A549 (cell line): ENCODE data around the gene FOXB2. TPM values are rescaled to one million over a fixed set of nuclear protein-coding genes. Genes with fewer than 3 reads are reported as not detected.

Experiments used
- ATAC-seq, 2 experiments: fragments of 200-7000 bp in 1 of 2; fragments of >200 bp in 1 of 2; cut with Nextera tagmentation in 1 of 2; cut with Tn5 transposase in 1 of 2; 3 replicates each; pipeline versions ENCODE4 v1.8.0 to v1.9.1; 2018 to 2020; ENCODE audit warnings: mild to moderate bottlenecking in 1 of 2, moderate library complexity in 1 of 2
- CTCF ChIA-PET: fragments of 300-600 bp; sonication (Branson Sonifier 250); formaldehyde crosslinking; extraction: SDS; loops from one replicate; lab custom pipeline; 2021; ENCODE audit warnings: antibody characterized with exemption, inconsistent platforms; lab: Yijun Ruan, JAX
- POLR2A ChIA-PET: fragments of 350-600 bp; formaldehyde crosslinking; extraction: SDS; loops from one replicate; lab custom pipeline; 2021; ENCODE audit warnings: antibody characterized with exemption, inconsistent platforms; lab: Yijun Ruan, JAX
- DNase-seq, 2 experiments: peaks; one replicate each; pipeline versions ENCODE4 v3.0.0 to v3.0.0-alpha.2; 2011 to 2016; ENCODE audit warnings: low read depth in 1 of 2, low spot score in 1 of 2
- FAIRE-seq: peaks from 2 replicates; lab custom pipeline; 2011; peaks lifted over from hg19 to GRCh38; lab: Jason Lieb, UNC
- H3K27ac ChIP-seq, 2 experiments: fragments of >200 bp; sonication (Bioruptor Twin); formaldehyde crosslinking; 3 replicates each; pipeline ENCODE4 v1.5.1; 2016 to 2017
- H3K4me1 ChIP-seq: fragments of >200 bp; sonication (Bioruptor Twin); formaldehyde crosslinking; 3 replicates; pipeline ENCODE4 v1.6.1; 2016
- H3K4me2 ChIP-seq: fragments of >200 bp; sonication (Bioruptor Twin); formaldehyde crosslinking; 3 replicates; pipeline ENCODE4 v1.6.1; 2016
- H3K4me3 ChIP-seq: fragments of >200 bp; sonication (Bioruptor Twin); formaldehyde crosslinking; 3 replicates; pipeline ENCODE4 v1.5.1; 2016
- H3K9me3 ChIP-seq: fragments of >200 bp; sonication (Bioruptor Twin); formaldehyde crosslinking; 3 replicates; pipeline ENCODE4 v1.6.1; 2016
- ATOH8 ChIP-seq: fragments of 250-450 bp; sonication (Bioruptor Pico); IDR thresholded peaks from 2 replicates; pipeline ENCODE4 v1.5.0; 2020; ENCODE audit warnings: low read depth, mild to moderate bottlenecking, moderate library complexity
- BHLHE40 ChIP-seq: IDR thresholded peaks from 2 replicates; pipeline ENCODE4 v1.6.1; 2012; ENCODE audit warnings: low read depth, low read length, inconsistent platforms
- CBX2 ChIP-seq: fragments of 200-600 bp; sonication (generic); IDR thresholded peaks from 2 replicates; pipeline ENCODE4 v1.6.1; 2016; ENCODE audit warnings: low read depth, mild to moderate bottlenecking, borderline replicate concordance
- CHD2 ChIP-seq: fragments of 150-350 bp; IDR thresholded peaks from 2 replicates; pipeline ENCODE4 v1.6.1; 2014; ENCODE audit warnings: low read length; ENCODE audit not compliant: partially characterized antibody
- CTCF ChIP-seq: fragments of >200 bp; sonication (Bioruptor Twin); formaldehyde crosslinking; IDR thresholded peaks from 3 replicates; pipeline ENCODE4 v1.5.1; 2016
- EP300 ChIP-seq, 2 experiments: fragments of >200 bp; sonication (Bioruptor Twin); formaldehyde crosslinking; IDR thresholded peaks; 2 replicates in 1 of 2; 3 replicates in 1 of 2; pipeline ENCODE4 v1.6.1; 2016 to 2017
- FOSB ChIP-seq: fragments of 250-450 bp; sonication (Bioruptor Pico); IDR thresholded peaks from 2 replicates; pipeline ENCODE4 v1.5.0; 2020; ENCODE audit warnings: mild to moderate bottlenecking, moderate library complexity
- FOSL2 ChIP-seq, 2 experiments: fragments of 450-650 bp in 1 of 2; fragments of >200 bp in 1 of 2; sonication (Bioruptor Twin) in 1 of 2; formaldehyde crosslinking; IDR thresholded peaks; 2 replicates each; pipeline versions ENCODE4 v1.5.0 to v1.6.1; 2016 to 2020; ENCODE audit warnings: mild to moderate bottlenecking in 1 of 2, moderate library complexity in 1 of 2
- FOXS1 ChIP-seq: fragments of 250-450 bp; sonication (Bioruptor Pico); IDR thresholded peaks from 2 replicates; pipeline ENCODE4 v1.5.0; 2020; ENCODE audit warnings: mild to moderate bottlenecking, moderate library complexity
- GATA3 ChIP-seq: IDR thresholded peaks from 2 replicates; pipeline ENCODE4 v1.6.1; 2012; ENCODE audit warnings: borderline replicate concordance
- HEYL ChIP-seq: fragments of 250-450 bp; sonication (Bioruptor Pico); IDR thresholded peaks from 2 replicates; pipeline ENCODE4 v1.8.0; 2021; ENCODE audit warnings: mild to moderate bottlenecking, moderate library complexity
- HOXA7 ChIP-seq: fragments of 250-450 bp; sonication (Bioruptor Pico); IDR thresholded peaks from 2 replicates; pipeline ENCODE4 v1.5.0; 2020; ENCODE audit warnings: mild to moderate bottlenecking, moderate library complexity
- HOXB5 ChIP-seq: fragments of 250-450 bp; sonication (Bioruptor Pico); IDR thresholded peaks from 2 replicates; pipeline ENCODE4 v1.5.0; 2020; ENCODE audit warnings: mild to moderate bottlenecking, moderate library complexity
- MAZ ChIP-seq: fragments of 150-350 bp; IDR thresholded peaks from 2 replicates; pipeline ENCODE4 v1.6.1; 2014; ENCODE audit warnings: antibody characterized with exemption, low read depth, low read length, borderline replicate concordance
- NFE2L2 ChIP-seq: fragments of 150-350 bp; conservative IDR thresholded peaks from 2 replicates; pipeline ENCODE4 v1.6.1; 2014; ENCODE audit warnings: low read length
- NR3C1 ChIP-seq: fragments of >200 bp; sonication (Bioruptor Twin); formaldehyde crosslinking; IDR thresholded peaks from 3 replicates; pipeline ENCODE4 v1.6.1; 2017
- POLR2AphosphoS2 ChIP-seq: conservative IDR thresholded peaks from 2 replicates; pipeline ENCODE4 v1.6.1; 2012; ENCODE audit warnings: low read length, improper control_type of control experiment, inconsistent platforms
- RCOR1 ChIP-seq: fragments of 150-350 bp; IDR thresholded peaks from 2 replicates; pipeline ENCODE4 v1.6.1; 2014; ENCODE audit warnings: antibody characterized with exemption, low read length, low read depth
- REST ChIP-seq: fragments of 200-600 bp; sonication (generic); IDR thresholded peaks from 2 replicates; pipeline ENCODE4 v1.6.1; 2016; ENCODE audit warnings: antibody characterized with exemption, mild to moderate bottlenecking, moderate library complexity
- SMC3 ChIP-seq: fragments of >200 bp; sonication (Bioruptor Twin); formaldehyde crosslinking; IDR thresholded peaks from 3 replicates; pipeline ENCODE4 v1.6.1; 2018; ENCODE audit warnings: inconsistent platforms
- ZNF302 ChIP-seq: fragments of 250-450 bp; sonication (Bioruptor Pico); IDR thresholded peaks from 2 replicates; pipeline ENCODE4 v1.9.0; 2021; ENCODE audit warnings: inconsistent platforms, mild to moderate bottlenecking, moderate library complexity
- WGBS: methylation state at CpG from one replicate; pipeline ENCODE4 v1.1.6; 2017; ENCODE audit errors: missing lambda C conversion rate; 5-methylcytosine and 5-hydroxymethylcytosine counted together
- polyA plus RNA-seq, 4 experiments: library from polyadenylated mRNA; depleted of rRNA in 3 of 4; stranded (reverse); fragments of >200 nt; fragmentation: RNase III in 1 of 4; extraction: RNeasy Plus Mini Kit Qiagen cat#74134 plus additional on column Dnase treatment in 1 of 4; gene quantifications; 2 replicates in 3 of 4; 3 replicates in 1 of 4; pipeline ENCODE4 v1.2.3, GENCODE V29; 2011 to 2017

Gene FOXB2
- polyA plus RNA-seq, 2 of the 4 experiments (the other 2 are of a cell fraction), result not detected

- TF ChIP-seq CTCF (no peak), REST (no peak)
These were observed 2.7 kb downstream of the FOXB2 start (continued) for GRCh38 chr9:77021922-77022782.

GRCh38 chr9:77022783-77023440, 3.5 kb downstream of the FOXB2 start:
- FAIRE-seq (no peak), DNase-seq (no peak), ATAC-seq (no peak)
- no peaks in the 10 kb centered on the region for H3K9me3 ChIP-seq
- 63% methylated on average over 36 of the region's 43 CpGs for WGBS
- no peak overlapping the region for H3K4me2 ChIP-seq
- H3K27ac ChIP-seq, result no peak overlapping the region
- ChIA-PET POLR2A (no interaction called here), CTCF (no interaction called here)
- no peak overlapping the region for H3K4me3 ChIP-seq
- TF ChIP-seq CHD2 (no peak), EP300 (IDR thresholded peaks at IDR 0.05) (no peak), FOSB (CRISPR knock-in tag) (no peak), ZNF302 (CRISPR knock-in tag) (no peak), GATA3 (no peak), BHLHE40 (no peak), FOSL2 (IDR thresholded peaks at IDR 0.05) (no peak), FOSL2 (CRISPR knock-in tag; IDR thresholded peaks at IDR 0.05) (no peak), POLR2AphosphoS2 (no peak), ATOH8 (CRISPR knock-in tag) (no peak), HEYL (CRISPR knock-in tag) (no peak), NFE2L2 (no peak), MAZ (no peak), FOXS1 (CRISPR knock-in tag) (no peak), RCOR1 (no peak), NR3C1 (no peak), HOXA7 (no peak), CBX2 (no peak), SMC3 (no peak), HOXB5 (CRISPR knock-in tag) (no peak)
- peaks cover 24% of the 10 kb centered on the region; the same call in 1 of the 3 replicates for H3K4me1 ChIP-seq
